K562 (cell line): ENCODE measurements around the gene TPD52L1. TPM values are rescaled to one million over a fixed set of nuclear protein-coding genes. Genes with fewer than 3 reads are reported as not detected.

Experiments used
- ADNP ChIP-seq: fragments of 200-800 bp; sonication (Bioruptor generic); IDR thresholded peaks from 2 replicates; pipeline ENCODE4 v1.6.1; 2016; ENCODE audit warnings: missing genetic modification characterization, missing compliant biosample characterization
- BCL6 ChIP-seq: fragments of 250-450 bp; sonication (Bioruptor Pico); IDR thresholded peaks from 2 replicates; pipeline ENCODE4 v1.4.0; 2020
- COPS2 ChIP-seq: fragments of 450-650 bp; conservative IDR thresholded peaks from 2 replicates; pipeline ENCODE4 v1.6.1; 2016; ENCODE audit warnings: mild to moderate bottlenecking, moderate library complexity
- DNMT1 ChIP-seq: fragments of 450-650 bp; IDR thresholded peaks from 2 replicates; pipeline ENCODE4 v1.6.1; 2016; ENCODE audit warnings: antibody characterized with exemption, mild to moderate bottlenecking
- ELK3 ChIP-seq: fragments of 450-650 bp; formaldehyde crosslinking; IDR thresholded peaks from 2 replicates; pipeline ENCODE4 v1.4.0; 2020; ENCODE audit warnings: mild to moderate bottlenecking
- FOXP4 ChIP-seq: sonication (generic); formaldehyde crosslinking; IDR thresholded peaks from 2 replicates; pipeline ENCODE4 v1.8.0; 2022; ENCODE audit warnings: mild to moderate bottlenecking, missing genetic modification reagents, borderline replicate concordance
- HBP1 ChIP-seq: fragments of 450-650 bp; formaldehyde crosslinking; IDR thresholded peaks from 2 replicates; pipeline ENCODE4 v1.4.0; 2022; ENCODE audit warnings: missing genetic modification characterization
- HNRNPL ChIP-seq: fragments of 200-400 bp; formaldehyde crosslinking; IDR thresholded peaks from 2 replicates; pipeline ENCODE4 v1.6.1; 2017; ENCODE audit warnings: low read depth, mild to moderate bottlenecking, low read length
- KDM5B ChIP-seq: fragments of 200-600 bp; sonication (generic); IDR thresholded peaks from 2 replicates; pipeline ENCODE4 v1.6.1; 2012; ENCODE audit warnings: low read depth, mild to moderate bottlenecking, moderate library complexity, low read length, control low read depth, inconsistent platforms; ENCODE audit not compliant: insufficient replicate concordance
- MEF2A ChIP-seq: IDR thresholded peaks from 2 replicates; pipeline ENCODE4 v1.6.1; 2011; ENCODE audit warnings: low read depth, mild to moderate bottlenecking, low read length, moderate library complexity; ENCODE audit not compliant: control insufficient read depth
- NRF1 ChIP-seq, 2 experiments: fragments of 450-650 bp; IDR thresholded peaks in 1 of 2; conservative IDR thresholded peaks in 1 of 2; 2 replicates each; pipeline ENCODE4 v1.6.1; 2014; ENCODE audit warnings: mild to moderate bottlenecking in 2 of 2
- POLR2G ChIP-seq: fragments of 200-400 bp; formaldehyde crosslinking; IDR thresholded peaks from 2 replicates; pipeline ENCODE4 v1.6.1; 2017; ENCODE audit warnings: low read depth, mild to moderate bottlenecking, antibody characterized with exemption, low read length, moderate library complexity
- POLR3G ChIP-seq: IDR thresholded peaks from 2 replicates; pipeline ENCODE4 v1.6.1; 2011; ENCODE audit not compliant: insufficient read length, insufficient replicate concordance; ENCODE audit errors: extremely low read depth
- RBM22 ChIP-seq: fragments of 200-400 bp; formaldehyde crosslinking; IDR thresholded peaks from 2 replicates; pipeline ENCODE4 v1.6.1; 2018; ENCODE audit warnings: low read length, low read depth; ENCODE audit not compliant: poor library complexity, severe bottlenecking
- SIRT6 ChIP-seq: IDR thresholded peaks from one replicate; pipeline ENCODE4 v1.6.1; 2012; ENCODE audit warnings: low read depth, mild to moderate bottlenecking, control low read depth, inconsistent platforms, low read length, moderate library complexity
- TEAD1 ChIP-seq, 2 experiments: fragments of 450-650 bp in 1 of 2; sonication (generic) in 1 of 2; formaldehyde crosslinking; IDR thresholded peaks; 2 replicates each; pipeline versions ENCODE4 v1.4.0 to v1.8.0; 2020 to 2022; ENCODE audit warnings: mild to moderate bottlenecking in 2 of 2, missing genetic modification reagents in 1 of 2
- THRA ChIP-seq: fragments of 450-650 bp; IDR thresholded peaks from 2 replicates; pipeline ENCODE4 v1.6.1; 2017; ENCODE audit warnings: mild to moderate bottlenecking, moderate library complexity
- TSC22D4 ChIP-seq: fragments of 450-650 bp; IDR thresholded peaks from 2 replicates; pipeline ENCODE4 v1.6.1; 2016; ENCODE audit warnings: missing genetic modification characterization, missing biosample characterization, control low read depth
- XRCC3 ChIP-seq: fragments of 450-650 bp; IDR thresholded peaks from 2 replicates; pipeline ENCODE4 v1.6.1; 2017; ENCODE audit warnings: mild to moderate bottlenecking, moderate library complexity
- ZNF274 ChIP-seq: IDR thresholded peaks from 2 replicates; pipeline ENCODE4 v1.6.1; 2011; ENCODE audit warnings: low read depth, mild to moderate bottlenecking, low read length, moderate library complexity, borderline replicate concordance
- ZNF444 ChIP-seq: fragments of 250-450 bp; sonication (Bioruptor Pico); IDR thresholded peaks from 2 replicates; pipeline ENCODE4 v1.4.0; 2020; ENCODE audit warnings: mild to moderate bottlenecking, moderate library complexity
- ZNF644 ChIP-seq: fragments of 200-800 bp; sonication (Bioruptor generic); IDR thresholded peaks from 2 replicates; pipeline ENCODE4 v1.6.1; 2016; ENCODE audit warnings: low read depth, missing genetic modification characterization, missing compliant biosample characterization
- ZNF780A ChIP-seq: fragments of 250-450 bp; sonication (Bioruptor Pico); IDR thresholded peaks from 2 replicates; pipeline ENCODE4 v1.5.0; 2021; ENCODE audit warnings: mild to moderate bottlenecking
- ZNF830 ChIP-seq: fragments of 250-450 bp; sonication (Bioruptor Pico); IDR thresholded peaks from 2 replicates; pipeline ENCODE4 v1.5.0; 2021; ENCODE audit warnings: mild to moderate bottlenecking
- polyA plus RNA-seq, 8 experiments: library from polyadenylated mRNA; depleted of rRNA in 4 of 8; stranded (reverse) in 5 of 8; unstranded in 3 of 8; fragments of >200 nt; fragmentation: Nextera tagmentation in 2 of 8; fragmentation: Illumina TruSeq in 1 of 8; extraction: Ambion mirVana in 2 of 8; extraction: Trizol in 1 of 8; gene quantifications; 2 replicates each; pipeline versions ENCODE4 v1.2.1 to v1.2.3, GENCODE V29; 2011 to 2014; ENCODE audit warnings: inconsistent platforms in 1 of 8, missing spikeins in 1 of 8
- total RNA-seq, 7 experiments: library from RNA; depleted of rRNA in 6 of 7; stranded (reverse); fragments of >200 nt in 6 of 7; fragmentation: Illumina TruSeq in 2 of 7; extraction: Trizol in 2 of 7; gene quantifications; 2 replicates each; pipeline versions ENCODE4 v1.2.1 to v1.2.3, GENCODE V29; 2011 to 2021; ENCODE audit warnings: low replicate concordance in 1 of 7

TPD52L1 gene
- total and polyA plus RNA-seq, 9 of the 15 experiments (the other 6 are each of a cell fraction or from before 2014, with no cell fraction given): 12.9 to 149 (median 75.7) TPM

GRCh38 chr6:125201961-125202729 is 48.6 kb downstream of the TPD52L1 start (continued):
- TF ChIP-seq MEF2A: no peak
- no peak for TF ChIP-seq XRCC3
- no peak for TF ChIP-seq HNRNPL
- no peak for TF ChIP-seq ADNP
- TF ChIP-seq TEAD1 (CRISPR knock-in tag; IDR thresholded peaks at IDR 0.05): no peak
- TF ChIP-seq THRA: no peak
- peak; percentile 92 for TF ChIP-seq ZNF644
- TF ChIP-seq ZNF444 (CRISPR knock-in tag): no peak
- TF ChIP-seq ZNF830 (CRISPR knock-in tag): no peak
- no peak for TF ChIP-seq BCL6 (CRISPR knock-in tag)
- no peak for TF ChIP-seq HBP1 (CRISPR knock-in tag)
- no peak for TF ChIP-seq TSC22D4 (tag)
- TF ChIP-seq RBM22: no peak
- TF ChIP-seq POLR3G: no peak
- no peak for TF ChIP-seq ZNF274
- TF ChIP-seq ZNF780A (CRISPR knock-in tag): no peak
- no peak for TF ChIP-seq SIRT6
- no peak for TF ChIP-seq FOXP4
- TF ChIP-seq COPS2: no peak
- no peak for TF ChIP-seq ELK3 (CRISPR knock-in tag)
- TF ChIP-seq DNMT1: no peak
- TF ChIP-seq KDM5B: peak; percentile 45
- no peak for TF ChIP-seq POLR2G
- no peak for TF ChIP-seq NRF1 (conservative IDR thresholded peaks at IDR 0.05 in 1 of 2, IDR thresholded peaks at IDR 0.05 in 1 of 2)
